NOMO-1 (cell line): ENCODE results near the gene MARVELD1.

Source experiments
- DNase-seq, 2 experiments: peaks; one replicate each; lab custom pipeline; 2025; ENCODE audit not compliant: unreplicated experiment in 2 of 2; lab: John Stamatoyannopoulos, UW

MARVELD1 gene

GRCh38 chr10:97752956-97753355 lies 39.4 kb downstream of the MARVELD1 start:
- DNase-seq, result no peak

GRCh38 chr10:97754726-97755125 lies 41.2 kb downstream of the MARVELD1 start:
- no peak for DNase-seq

GRCh38 chr10:97755718-97756117 lies 42.2 kb downstream of the MARVELD1 start:
- no peak for DNase-seq

GRCh38 chr10:97757471-97757870 lies 43.9 kb downstream of the MARVELD1 start:
- DNase-seq, result no peak

DNA sequence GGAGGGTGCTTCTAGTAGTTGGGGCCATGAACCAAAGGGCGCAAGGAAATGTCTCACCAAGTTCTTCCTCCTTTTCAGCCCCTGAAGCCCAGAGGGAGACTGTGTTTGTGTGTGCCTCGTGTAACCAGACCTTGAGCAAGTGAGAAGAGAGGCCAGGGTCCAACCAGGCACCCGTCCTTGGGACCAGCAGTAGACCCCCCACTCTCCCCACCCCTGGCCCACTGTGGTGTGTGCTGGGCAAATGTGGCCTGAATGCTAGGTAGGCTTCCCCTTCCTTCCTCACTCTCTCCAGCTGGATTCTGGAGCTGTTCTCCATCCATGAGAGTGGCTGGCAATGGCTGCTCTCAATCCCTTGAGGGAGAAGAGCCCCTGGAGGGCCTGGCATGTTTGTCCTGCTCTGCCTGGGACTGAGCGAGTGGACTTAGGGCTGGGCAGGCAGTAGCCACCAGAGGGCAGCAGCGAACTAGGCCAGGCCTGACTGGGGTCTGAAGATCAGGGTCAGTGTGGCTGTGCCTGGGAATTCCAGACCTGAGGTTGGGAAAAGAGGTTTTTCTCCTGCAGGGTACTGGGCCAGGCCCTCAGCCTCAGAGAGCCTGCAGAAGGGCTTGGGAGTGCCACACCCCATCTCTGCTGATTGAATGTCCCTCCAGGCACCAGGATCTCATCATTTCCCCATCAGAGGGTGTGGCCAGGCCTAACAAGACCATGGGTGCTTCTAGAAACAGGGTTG lies 45.8 kb downstream of the MARVELD1 start:
- DNase-seq, result peak; percentile 24 to 30

DNA sequence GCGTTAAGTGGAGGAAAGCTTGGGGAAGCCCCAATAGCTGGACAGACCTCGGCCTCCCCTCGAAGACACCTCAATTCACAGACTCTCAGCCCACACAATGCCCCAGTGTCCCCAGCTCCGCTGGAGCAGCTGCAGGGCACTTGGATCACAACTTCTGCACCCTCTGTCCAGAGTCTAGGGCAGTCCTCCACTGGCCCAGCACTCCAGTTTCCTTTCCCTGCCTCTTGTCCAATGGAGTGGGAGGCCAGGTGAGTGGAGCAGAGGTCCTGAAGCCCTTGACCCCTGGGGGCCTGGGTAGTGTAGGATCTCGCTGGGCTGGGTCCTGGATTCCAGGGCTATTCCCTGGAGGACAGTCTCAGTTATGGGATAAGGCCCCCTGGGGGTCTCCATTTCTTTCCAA lies 46.4 kb downstream of the MARVELD1 start:
- no peak for DNase-seq

GRCh38 chr10:97760461-97761257 lies 47.1 kb downstream of the MARVELD1 start:
- DNase-seq, result no peak

DNA sequence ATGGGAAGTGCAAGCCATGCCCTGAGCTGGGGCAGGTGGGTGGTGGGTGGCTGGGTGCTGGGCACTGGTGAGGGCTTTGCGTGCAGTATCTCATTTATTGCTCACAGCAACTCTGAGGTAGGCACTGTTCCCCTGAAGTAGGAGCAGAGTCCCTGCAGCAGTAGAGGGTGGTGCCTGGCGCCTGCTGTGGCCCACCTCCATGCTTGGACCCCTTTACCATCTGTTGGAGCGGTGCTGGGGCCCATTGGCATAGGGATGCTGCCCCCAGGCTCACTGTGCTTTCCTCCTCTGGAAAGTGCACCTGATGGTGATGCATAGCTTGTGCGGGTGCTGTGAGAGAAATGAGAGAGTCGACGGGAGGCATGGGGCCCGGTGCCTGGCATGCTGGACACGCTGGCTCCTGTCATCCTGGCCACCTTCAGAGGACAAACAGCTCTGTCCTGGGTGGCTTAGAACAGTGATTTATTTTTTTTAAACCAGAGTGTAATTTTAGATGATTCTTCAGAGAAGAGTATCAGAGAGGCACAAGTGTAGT lies 47.9 kb downstream of the MARVELD1 start:
- DNase-seq, result no peak

DNA sequence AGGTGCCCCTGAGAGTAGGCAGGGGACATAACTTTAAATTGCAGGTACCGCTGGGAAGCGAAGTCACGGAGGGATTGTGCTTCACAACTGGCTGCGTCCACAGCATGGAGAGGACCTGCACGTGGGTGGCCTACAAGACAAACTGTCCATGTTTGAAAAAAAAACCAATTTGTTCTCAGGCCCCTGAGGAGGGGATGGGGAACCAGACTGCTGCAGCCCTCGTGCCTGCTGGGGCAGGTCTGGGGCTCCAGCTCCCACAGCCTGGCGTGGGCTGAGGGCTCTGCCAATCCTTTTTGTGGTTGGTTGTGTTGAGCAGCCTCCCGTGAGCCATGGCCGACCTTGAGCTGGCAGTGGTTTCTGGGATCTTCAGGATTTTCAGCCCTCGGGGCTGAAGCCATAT lies 48.5 kb downstream of the MARVELD1 start:
- DNase-seq, result no peak

- no peak for DNase-seq
These were observed 49.3 kb downstream of the MARVELD1 start for GRCh38 chr10:97762816-97763215.

GRCh38 chr10:97763411-97763810 lies 49.9 kb downstream of the MARVELD1 start:
- no peak for DNase-seq

DNA sequence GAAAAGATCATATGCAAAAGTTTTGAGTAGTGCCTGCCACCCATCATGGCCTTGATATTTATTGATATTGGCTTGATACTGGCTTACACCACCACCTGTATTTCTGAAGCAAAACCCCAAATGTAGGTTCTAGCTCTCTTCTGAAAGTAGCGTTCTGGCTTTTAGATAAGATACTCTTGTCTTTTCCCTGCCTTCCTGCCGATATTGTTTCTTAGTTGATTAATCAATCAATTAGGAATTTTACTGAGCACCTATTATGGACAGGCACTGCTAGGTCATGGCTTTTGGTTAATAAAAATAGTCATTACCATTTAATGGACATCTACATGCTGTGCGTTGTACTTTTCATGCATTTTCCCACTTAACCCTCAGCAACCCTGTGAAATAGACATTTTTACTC lies 50.4 kb downstream of the MARVELD1 start:
- DNase-seq, result no peak

DNA sequence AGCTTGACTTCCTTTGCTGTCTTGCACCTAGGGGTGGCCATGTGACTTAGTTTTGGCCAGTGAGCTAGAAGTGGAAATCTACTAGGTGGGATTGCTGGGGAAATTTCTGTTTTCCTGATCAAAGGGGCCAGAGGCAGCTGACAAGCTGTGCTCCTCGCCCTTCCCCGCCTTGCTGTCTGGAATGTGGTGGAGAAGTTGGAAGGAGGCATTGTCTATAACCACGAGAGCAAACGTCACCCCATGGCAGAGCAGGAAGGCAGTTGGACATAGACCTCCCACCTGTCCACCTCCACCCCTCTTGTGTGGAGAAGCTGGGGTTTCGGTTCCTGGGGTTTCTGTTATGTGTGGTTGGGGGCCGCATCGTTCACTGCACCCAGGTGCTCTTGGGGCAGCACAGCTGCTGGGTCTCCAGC lies 51.0 kb downstream of the MARVELD1 start:
- no peak for DNase-seq

DNA sequence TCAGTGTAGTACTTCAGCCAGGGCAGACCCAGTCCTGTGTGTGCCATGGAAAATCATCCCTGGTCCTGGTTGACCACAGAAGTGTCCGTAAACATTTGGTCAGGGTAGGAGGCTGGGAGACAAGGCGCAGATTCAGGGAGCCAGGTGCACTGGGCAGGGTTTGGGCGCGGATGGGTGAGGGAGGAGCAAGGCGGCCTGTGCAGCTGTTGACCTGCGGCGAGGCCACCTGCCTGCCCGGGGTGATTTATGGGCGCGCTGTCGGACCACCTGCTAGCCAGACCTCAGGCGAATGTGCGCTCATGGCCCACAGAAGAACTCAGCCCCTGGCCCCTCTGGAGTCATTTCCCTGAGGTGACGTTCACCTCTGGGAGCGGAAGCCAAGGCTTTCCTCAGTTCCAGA lies 51.7 kb downstream of the MARVELD1 start:
- no peak for DNase-seq

DNA sequence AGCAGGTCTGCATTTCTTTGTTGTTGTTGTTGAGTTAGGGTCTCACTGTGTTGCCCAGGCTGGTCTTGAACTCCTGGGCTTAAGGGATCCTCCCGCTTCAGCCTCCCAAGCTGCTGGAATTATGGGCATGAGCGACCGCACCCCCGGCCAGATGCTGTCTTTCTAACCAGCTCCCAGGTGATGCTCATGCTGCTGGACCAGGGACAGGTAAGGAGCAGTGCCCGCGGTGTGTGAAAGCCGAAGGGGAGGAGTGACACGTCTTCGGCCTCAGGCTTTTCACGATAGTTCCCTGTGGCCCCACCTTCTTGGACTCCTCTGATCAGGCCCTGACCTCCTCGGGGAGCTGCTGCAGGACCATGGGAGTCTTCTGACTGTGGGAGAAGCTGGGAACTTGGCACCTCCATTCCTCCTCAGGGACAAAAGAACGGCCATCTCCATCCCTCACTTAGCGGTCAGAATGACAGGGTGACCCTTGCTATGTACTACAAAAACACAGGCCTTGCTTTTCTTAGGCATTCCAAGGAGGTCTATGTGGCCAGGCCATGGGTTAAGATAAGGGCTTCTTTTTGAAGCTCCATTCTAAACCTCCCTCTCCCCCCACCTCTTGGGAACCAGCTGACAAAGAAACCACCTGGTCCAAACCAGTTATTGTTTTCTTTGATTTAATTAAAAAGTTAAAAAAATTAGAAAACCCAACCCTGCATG lies 52.7 kb downstream of the MARVELD1 start:
- no peak for DNase-seq

GRCh38 chr10:97766996-97767924 lies 53.7 kb downstream of the MARVELD1 start:
- DNase-seq, result no peak
